ENCODE data around the gene URGCP. TPM values are rescaled to one million over a fixed set of nuclear protein-coding genes. Genes with fewer than 3 reads are reported as not detected.

URGCP gene
- total and polyA plus RNA-seq, 8 donors = 12.1 to 27.5 (median 17.6) TPM

GRCh38 chr7:43850348-43851116 is 55.9 kb downstream of the URGCP start:
- Histone ChIP-seq H3K27ac (no peak overlapping the region), H3K9me3 (no peaks in the 10 kb centered on the region), H3K36me3 (no peaks in the 10 kb centered on the region), H3K4me1 (no peaks in the 10 kb centered on the region), H3K27me3 (no peaks in the 10 kb centered on the region), H3K4me3 (no peak overlapping the region)
- no peak for FAIRE-seq
- intact Hi-C loops (cut with DNase I) = no loop called here
- 93 to 95% methylated on average over 5 of the region's 5 CpGs for WGBS, 2 donors
- ATAC-seq = no peak
- no peak for DNase-seq
- no peak for TF ChIP-seq CTCF (IDR thresholded peaks at IDR 0.05)

- 40 to 56% methylated on average over 2 of the region's 2 CpGs for WGBS, 2 donors
- FAIRE-seq (no peak), ATAC-seq (no peak)
Observed at GRCh38 chr7:43849047-43849446, 57.3 kb downstream of the URGCP start.

DNA sequence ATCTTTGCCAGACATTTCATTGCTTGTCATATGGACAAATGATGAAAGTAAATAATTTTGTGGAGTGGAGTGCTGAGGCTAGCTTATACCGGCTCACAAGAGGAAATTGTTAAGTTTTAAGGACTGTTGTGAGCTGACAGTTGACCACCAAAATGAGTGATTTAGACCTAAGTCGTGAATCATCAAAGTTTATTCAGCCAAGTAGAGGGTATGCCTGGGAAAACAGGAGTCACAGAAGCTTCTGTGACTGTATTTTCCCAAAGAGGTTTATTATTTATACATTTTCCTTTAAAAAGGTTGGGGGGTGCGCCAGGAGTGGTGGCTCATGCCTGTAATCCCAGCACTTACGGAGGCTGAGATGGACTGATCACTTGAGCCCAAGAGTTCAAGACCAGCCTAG is 58.9 kb downstream of the URGCP start:
- WGBS, 2 donors = 62 to 68% methylated on average over 4 of the region's 4 CpGs
- DNase-seq (no peak), FAIRE-seq (no peak)

More at GRCh38 chr7:43849047-43849446, 57.3 kb downstream of the URGCP start:
- Histone ChIP-seq H3K27me3 (no peaks in the 10 kb centered on the region), H3K4me3 (no peak overlapping the region), H3K27ac (no peak overlapping the region), H3K9me3 (no peaks in the 10 kb centered on the region), H3K4me1 (no peaks in the 10 kb centered on the region), H3K36me3 (no peaks in the 10 kb centered on the region)
- TF ChIP-seq CTCF (IDR thresholded peaks at IDR 0.05) = no peak
- DNase-seq = no peak
- intact Hi-C loops (cut with DNase I) = loop anchor here in 1 of 3 donors (10.0 kb wide), 1 partner anchor 274 kb away; no protein-coding TSS in a partner anchor

DNA sequence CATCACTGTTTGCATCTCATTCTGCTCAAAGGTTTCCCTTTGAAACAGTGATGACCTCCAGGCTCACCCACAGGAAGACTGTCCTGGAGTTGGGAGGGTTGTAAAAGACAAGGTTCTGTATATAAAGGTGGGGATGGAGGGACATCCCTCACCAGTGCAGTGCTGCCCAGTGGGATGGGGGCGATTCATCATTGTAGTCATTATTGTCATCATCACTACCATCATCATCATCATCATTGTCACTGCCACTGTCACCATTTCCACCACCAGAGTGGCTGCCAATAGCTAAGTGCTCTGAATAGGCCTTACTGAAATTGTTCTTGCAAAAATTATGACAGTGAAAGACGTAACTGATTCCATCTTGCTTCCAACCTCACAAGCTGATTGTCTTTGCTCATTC is 61.7 kb downstream of the URGCP start:
- no peak overlapping the region for H3K4me3 ChIP-seq
- H3K27ac ChIP-seq = no peak overlapping the region
- no peaks in the 10 kb centered on the region for H3K4me1 ChIP-seq
- H3K27me3 ChIP-seq = no peaks in the 10 kb centered on the region
- intact Hi-C loops (cut with DNase I) = loop anchor here in 1 of 3 donors (10.0 kb wide), 1 partner anchor 270 kb away; no protein-coding TSS in a partner anchor
- no peaks in the 10 kb centered on the region for H3K9me3 ChIP-seq
- ATAC-seq (no peak), DNase-seq (no peak), FAIRE-seq (no peak)
- no peak for TF ChIP-seq CTCF (IDR thresholded peaks at IDR 0.05)
- H3K36me3 ChIP-seq = no peaks in the 10 kb centered on the region
- 77 to 82% methylated on average over 2 of the region's 2 CpGs for WGBS, 2 donors

More for the DNA sequence above, 58.9 kb downstream of the URGCP start:
- H3K36me3 ChIP-seq = no peaks in the 10 kb centered on the region
- TF ChIP-seq CTCF (IDR thresholded peaks at IDR 0.05) = no peak
- intact Hi-C loops (cut with DNase I) = loop anchor here in 1 of 3 donors (10.0 kb wide), 1 partner anchor 273 kb away; no protein-coding TSS in a partner anchor
- H3K4me1 ChIP-seq = no peaks in the 10 kb centered on the region
- H3K27me3 ChIP-seq = no peaks in the 10 kb centered on the region
- H3K4me3 ChIP-seq = no peak overlapping the region
- H3K9me3 ChIP-seq = no peaks in the 10 kb centered on the region
- H3K27ac ChIP-seq = no peak overlapping the region
- no peak for ATAC-seq

- DNase-seq (no peak), FAIRE-seq (no peak), ATAC-seq (no peak)
- TF ChIP-seq CTCF (IDR thresholded peaks at IDR 0.05) = no peak
- H3K27me3 ChIP-seq = no peaks in the 10 kb centered on the region
- 95 to 96% methylated on average over 2 of the region's 2 CpGs for WGBS, 2 donors
- intact Hi-C loops (cut with DNase I) = loop anchor here in 1 of 3 donors (10.0 kb wide), 1 partner anchor 269 kb away; no protein-coding TSS in a partner anchor
- no peak overlapping the region for H3K4me3 ChIP-seq
- no peaks in the 10 kb centered on the region for H3K9me3 ChIP-seq
- no peak overlapping the region for H3K27ac ChIP-seq
- H3K4me1 ChIP-seq = no peaks in the 10 kb centered on the region
- H3K36me3 ChIP-seq = no peaks in the 10 kb centered on the region
Observed at GRCh38 chr7:43844257-43844656, 62.1 kb downstream of the URGCP start.
